Raji (cell line): ENCODE data around the gene AIFM3.

ENCODE experiments used
- POLR2A ChIP-seq: IDR thresholded peaks from 2 replicates; pipeline ENCODE4 v1.6.1; 2011; ENCODE audit warnings: low read depth, low read length, control low read depth; ENCODE audit not compliant: insufficient read depth

The AIFM3 gene

DNA sequence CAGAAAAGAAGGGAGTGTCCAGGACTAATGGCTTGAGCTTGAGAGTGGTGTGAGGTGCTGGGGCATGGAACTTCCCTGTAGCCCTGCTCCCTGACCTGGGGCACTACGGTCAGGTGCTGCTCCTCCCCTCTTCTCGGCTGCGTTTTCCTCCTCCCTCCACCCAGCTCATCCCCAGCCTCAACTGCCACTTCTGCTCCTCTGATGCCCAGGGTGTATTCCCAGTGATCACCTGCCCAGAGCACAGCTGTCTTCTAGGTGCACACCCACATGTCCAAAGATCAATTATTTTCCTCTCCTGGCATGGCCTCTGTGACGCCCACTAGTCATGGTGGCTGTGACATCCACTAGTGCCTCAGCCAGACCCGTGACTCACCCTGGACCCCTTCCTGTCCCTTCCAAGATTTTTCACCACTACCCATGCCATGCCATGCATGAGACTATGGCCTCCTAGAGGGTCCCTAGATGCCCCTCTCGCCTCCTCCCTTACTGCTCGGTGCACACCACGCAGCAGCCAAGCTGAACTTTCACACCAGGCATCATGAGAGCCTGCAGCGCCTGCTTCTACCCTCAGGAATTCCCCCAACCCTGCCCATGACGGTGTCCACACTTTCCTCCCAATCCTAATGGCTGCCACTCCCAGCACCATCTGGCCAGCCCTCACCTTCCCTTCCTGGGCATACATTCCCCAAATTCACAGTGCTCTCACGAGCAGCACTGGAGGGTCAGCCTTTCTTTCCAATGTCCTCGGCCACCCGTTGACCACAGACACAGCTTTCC lies 49.8 kb downstream of the AIFM3 start:
- TF ChIP-seq POLR2A, result no peak

- no peak for TF ChIP-seq POLR2A
Measured at GRCh38 chr22:21018314-21018713, 51.3 kb downstream of the AIFM3 start.

DNA sequence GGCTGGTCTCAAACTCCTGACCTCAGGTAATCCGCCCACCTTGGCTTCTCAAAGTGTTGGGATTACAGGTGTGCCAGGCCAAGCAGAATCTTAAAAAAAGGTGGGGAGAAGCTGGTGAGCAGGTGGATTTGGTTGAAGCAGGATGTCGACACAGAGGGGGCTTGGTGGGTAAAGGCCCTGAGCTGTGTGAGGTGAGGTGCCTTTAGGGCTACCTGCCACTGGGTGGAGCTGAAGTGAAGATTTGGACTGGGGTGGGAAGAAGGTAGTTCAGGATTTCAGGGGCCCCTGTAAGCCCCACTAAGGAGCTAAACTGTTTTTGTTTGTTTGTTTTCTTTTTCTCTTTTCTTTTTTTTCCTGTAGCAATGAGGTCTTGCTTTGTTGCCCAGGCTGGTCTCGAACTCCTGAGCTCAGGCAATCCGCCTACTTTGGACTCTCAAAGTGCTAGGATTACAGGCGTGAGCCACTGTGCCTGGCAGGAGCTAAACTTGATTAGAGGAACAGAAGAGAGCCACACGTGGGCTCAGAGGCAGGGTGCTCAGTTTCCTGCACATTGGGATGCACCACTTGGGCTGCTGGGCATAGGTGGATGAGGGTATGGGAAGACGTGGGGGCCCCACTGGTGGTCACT lies 53.9 kb downstream of the AIFM3 start:
- TF ChIP-seq POLR2A, result no peak

GRCh38 chr22:21022507-21022906 lies 55.5 kb downstream of the AIFM3 start:
- TF ChIP-seq POLR2A, result no peak

DNA sequence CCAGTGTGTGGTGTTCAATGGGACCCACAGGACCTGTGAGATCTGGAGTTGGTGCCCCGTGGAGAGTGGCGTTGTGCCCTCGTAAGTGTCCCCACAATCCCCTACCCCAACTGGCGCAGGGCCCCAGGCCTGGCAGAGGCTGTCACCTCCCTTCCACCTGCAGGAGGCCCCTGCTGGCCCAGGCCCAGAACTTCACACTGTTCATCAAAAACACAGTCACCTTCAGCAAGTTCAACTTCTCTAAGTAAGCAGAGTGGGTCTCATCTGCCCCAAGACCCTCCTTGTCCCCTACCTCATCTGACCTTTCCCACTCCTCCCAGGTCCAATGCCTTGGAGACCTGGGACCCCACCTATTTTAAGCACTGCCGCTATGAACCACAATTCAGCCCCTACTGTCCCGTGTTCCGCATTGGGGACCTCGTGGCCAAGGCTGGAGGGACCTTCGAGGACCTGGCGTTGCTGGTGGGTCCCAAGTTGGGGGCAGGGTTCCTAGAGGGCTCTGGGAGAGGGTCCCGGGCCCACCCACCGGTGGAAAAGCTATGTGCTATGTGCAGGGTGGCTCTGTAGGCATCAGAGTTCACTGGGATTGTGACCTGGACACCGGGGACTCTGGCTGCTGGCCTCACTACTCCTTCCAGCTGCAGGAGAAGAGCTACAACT lies 56.0 kb downstream of the AIFM3 start:
- TF ChIP-seq POLR2A, result no peak

DNA sequence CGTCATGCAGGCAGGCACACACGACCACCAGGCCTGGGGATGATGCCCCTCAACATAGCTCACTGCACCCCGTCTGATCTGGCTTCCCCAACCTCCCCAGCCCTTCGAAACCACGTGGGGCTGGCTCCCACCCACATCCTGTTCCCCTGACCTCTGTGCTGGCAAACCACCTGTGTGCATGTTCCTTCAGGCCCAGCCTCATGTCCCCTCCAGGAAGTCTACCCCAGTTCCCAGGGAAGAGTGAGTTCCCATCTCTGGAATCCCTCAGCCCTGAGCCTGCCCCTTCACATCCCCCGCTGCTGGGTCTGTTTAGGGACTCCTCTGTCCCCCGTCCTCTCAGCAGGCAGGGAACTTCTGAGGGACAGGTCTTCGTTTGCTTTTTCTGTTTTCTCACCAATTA lies 58.2 kb downstream of the AIFM3 start:
- no peak for TF ChIP-seq POLR2A

- no peak for TF ChIP-seq POLR2A
Measured at GRCh38 chr22:21025763-21026755, 59.0 kb downstream of the AIFM3 start.

- TF ChIP-seq POLR2A, result no peak
Measured at GRCh38 chr22:21026783-21027692, 60.0 kb downstream of the AIFM3 start.

- TF ChIP-seq POLR2A, result no peak
Measured at GRCh38 chr22:21028277-21029251, 61.5 kb downstream of the AIFM3 start.

DNA sequence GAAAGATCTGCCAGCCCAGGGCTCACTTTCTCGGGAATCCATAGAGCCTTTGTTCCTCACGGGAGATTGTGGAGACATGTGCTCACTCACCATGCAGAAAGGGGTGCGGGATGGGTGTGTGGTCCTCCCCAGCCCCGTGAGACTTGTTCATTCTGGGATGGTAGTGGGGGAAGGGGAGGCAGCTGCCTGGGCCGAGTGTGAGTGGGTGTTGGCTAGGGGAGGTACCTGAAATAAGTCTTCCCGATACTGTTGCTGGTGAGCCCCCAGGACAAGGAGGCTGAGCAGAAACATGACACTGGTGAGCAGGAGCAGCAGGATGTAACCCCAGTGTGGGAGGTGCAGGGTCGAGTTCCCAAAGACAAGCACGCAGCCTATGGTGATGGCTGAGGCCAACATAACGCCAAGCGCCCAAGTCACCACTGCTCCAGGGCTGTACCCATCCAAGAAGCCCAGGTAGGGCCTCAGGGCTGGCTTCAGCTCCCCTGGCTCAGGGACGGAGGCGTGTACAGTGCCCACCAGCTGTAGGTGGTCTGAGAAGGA lies 62.5 kb downstream of the AIFM3 start:
- TF ChIP-seq POLR2A, result no peak

DNA sequence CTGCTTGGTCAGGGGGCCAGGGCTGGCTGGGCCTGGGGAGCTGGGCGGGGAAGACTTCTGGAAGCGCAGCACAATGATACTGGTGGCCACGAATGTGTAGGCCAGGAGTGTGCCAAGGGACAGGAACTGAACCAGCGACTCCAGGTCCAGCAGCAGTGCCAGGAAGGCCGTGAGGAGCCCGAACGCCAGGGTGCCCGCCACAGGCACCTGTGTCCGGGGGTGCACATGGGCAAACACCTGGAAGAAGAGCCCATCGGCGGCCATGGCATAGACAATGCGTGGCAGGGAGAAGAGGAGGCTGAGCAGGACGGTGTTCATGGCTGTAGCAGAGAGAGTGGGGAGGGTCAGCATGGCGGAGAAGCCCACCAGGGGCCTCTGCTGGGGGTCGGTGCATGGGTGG lies 63.0 kb downstream of the AIFM3 start:
- no peak for TF ChIP-seq POLR2A
